Colonic mucosa (tissue), 4 donors: ENCODE measurements around the gene SLC7A14. TPM values are rescaled to one million over a fixed set of nuclear protein-coding genes. Genes with fewer than 3 reads are reported as not detected.

Source experiments
- DNase-seq: peaks from one replicate; pipeline ENCODE4 v3.0.0-alpha.2; 2020
- H3K27ac ChIP-seq: fragments of 200-600 bp; one replicate; pipeline ENCODE4 v1.8.0; 2021
- H3K27me3 ChIP-seq: fragments of 200-600 bp; one replicate; pipeline ENCODE4 v1.8.0; 2021
- H3K36me3 ChIP-seq: fragments of 200-600 bp; one replicate; pipeline ENCODE4 v1.8.0; 2021
- H3K4me1 ChIP-seq: fragments of 200-600 bp; one replicate; pipeline ENCODE4 v1.8.0; 2021; ENCODE audit warnings: mild to moderate bottlenecking
- H3K4me3 ChIP-seq: fragments of 200-600 bp; one replicate; pipeline ENCODE4 v1.8.0; 2021
- H3K9ac ChIP-seq, 2 donors: one replicate each; pipeline ENCODE4 v1.7.0; 2013; ENCODE audit warnings: control low read depth in 2 of 2, low read depth in 2 of 2, low read length in 2 of 2
- H3K9me3 ChIP-seq: fragments of 200-600 bp; one replicate; pipeline ENCODE4 v1.8.0; 2021
- intact Hi-C: fragments of 100-400 bp; cut with DNase I; formaldehyde crosslinking; loops from one replicate; pipeline ENCODE4 v1.14.1; 2022
- total RNA-seq, 2 donors: library from RNA; stranded (reverse); fragmentation: NEBNext Ultra II Directional in 1 of 2; extraction: Animal tissue kit (Norgen Biotek cat#: 25700) in 1 of 2; gene quantifications; one replicate each; pipeline ENCODE4 v1.2.1, GENCODE V29; 2021
- TF ChIP-seq, protein P1 (sequence below): fragments of 200-600 bp; IDR thresholded peaks from one replicate; pipeline ENCODE4 v1.8.0; 2022; ENCODE audit warnings: antibody characterized with exemption, mild to moderate bottlenecking
- donor health status: healthy.
- donor health status: DM: no; HTN: no; CAD: no.
- donor health status: DM: no; HTN: no; CAD: no.

The SLC7A14 gene
- total RNA-seq, 2 donors from 2014 or later: 0.05 to 0.56 TPM

DNA sequence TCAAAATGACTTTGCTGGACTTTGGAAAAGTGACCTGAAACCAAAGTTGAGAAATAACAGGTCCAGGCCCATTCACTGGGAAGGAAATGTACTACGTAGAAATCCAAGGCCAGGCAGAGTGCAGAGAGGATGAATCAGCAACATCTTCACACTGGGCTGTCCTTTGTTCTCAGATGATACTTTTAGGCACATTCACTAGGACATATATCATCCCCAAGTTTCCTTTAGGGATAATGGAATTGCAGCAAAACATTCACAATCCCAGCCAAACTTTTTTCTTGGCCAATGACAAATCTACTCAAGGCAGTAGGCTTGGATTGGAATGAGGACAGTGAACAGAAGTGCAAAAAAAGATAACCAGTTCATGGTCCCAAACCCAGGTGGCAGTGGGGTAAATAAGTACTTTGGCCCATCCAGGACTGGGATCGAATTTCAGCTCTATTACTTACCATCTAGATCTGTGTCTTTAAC is 92.1 kb downstream of the SLC7A14 start:
- no peak overlapping the region for H3K27ac ChIP-seq
- H3K4me1 ChIP-seq: no peaks in the 10 kb centered on the region
- H3K27me3 ChIP-seq: no peaks in the 10 kb centered on the region
- intact Hi-C loops: no loop called here
- H3K9ac ChIP-seq: no peak overlapping the region
- DNase-seq: no peak
- TF ChIP-seq, protein P1, sequence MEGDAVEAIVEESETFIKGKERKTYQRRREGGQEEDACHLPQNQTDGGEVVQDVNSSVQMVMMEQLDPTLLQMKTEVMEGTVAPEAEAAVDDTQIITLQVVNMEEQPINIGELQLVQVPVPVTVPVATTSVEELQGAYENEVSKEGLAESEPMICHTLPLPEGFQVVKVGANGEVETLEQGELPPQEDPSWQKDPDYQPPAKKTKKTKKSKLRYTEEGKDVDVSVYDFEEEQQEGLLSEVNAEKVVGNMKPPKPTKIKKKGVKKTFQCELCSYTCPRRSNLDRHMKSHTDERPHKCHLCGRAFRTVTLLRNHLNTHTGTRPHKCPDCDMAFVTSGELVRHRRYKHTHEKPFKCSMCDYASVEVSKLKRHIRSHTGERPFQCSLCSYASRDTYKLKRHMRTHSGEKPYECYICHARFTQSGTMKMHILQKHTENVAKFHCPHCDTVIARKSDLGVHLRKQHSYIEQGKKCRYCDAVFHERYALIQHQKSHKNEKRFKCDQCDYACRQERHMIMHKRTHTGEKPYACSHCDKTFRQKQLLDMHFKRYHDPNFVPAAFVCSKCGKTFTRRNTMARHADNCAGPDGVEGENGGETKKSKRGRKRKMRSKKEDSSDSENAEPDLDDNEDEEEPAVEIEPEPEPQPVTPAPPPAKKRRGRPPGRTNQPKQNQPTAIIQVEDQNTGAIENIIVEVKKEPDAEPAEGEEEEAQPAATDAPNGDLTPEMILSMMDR: no peak
- no peak overlapping the region for H3K4me3 ChIP-seq
- H3K9me3 ChIP-seq: no peaks in the 10 kb centered on the region
- no peaks in the 10 kb centered on the region for H3K36me3 ChIP-seq

DNA sequence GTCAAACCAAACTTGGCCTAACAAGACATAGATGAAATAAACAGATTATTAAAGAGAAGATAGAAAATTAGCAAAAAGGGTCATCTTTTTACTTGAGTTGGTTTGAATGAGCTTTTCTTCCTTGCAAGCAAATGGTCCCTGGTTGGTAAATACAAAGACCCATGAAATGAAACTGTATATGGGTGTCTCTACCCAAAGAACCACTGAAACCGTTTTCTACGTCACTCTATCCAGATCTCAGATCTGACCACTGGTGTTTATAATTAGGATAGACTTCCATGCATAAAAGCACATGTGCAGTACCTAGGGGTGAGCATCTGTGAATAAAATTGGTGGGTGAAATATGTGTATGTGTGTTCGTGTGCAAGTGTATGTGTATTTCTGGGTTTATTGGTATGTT is 94.0 kb downstream of the SLC7A14 start:
- no peak overlapping the region for H3K9ac ChIP-seq

GRCh38 chr3:170490828-170491560 is 94.9 kb downstream of the SLC7A14 start:
- Histone ChIP-seq H3K4me1 (no peaks in the 10 kb centered on the region), H3K9me3 (no peaks in the 10 kb centered on the region), H3K9ac (no peak overlapping the region), H3K36me3 (no peaks in the 10 kb centered on the region), H3K27me3 (no peaks in the 10 kb centered on the region), H3K4me3 (no peak overlapping the region), H3K27ac (no peak overlapping the region)
- intact Hi-C loops: no loop called here
- DNase-seq: no peak
- TF ChIP-seq, protein P1: no peak

More for the DNA sequence above, 94.0 kb downstream of the SLC7A14 start:
- intact Hi-C loops: no loop called here
- H3K36me3 ChIP-seq: no peaks in the 10 kb centered on the region
- no peaks in the 10 kb centered on the region for H3K27me3 ChIP-seq
- H3K4me3 ChIP-seq: no peak overlapping the region
- H3K27ac ChIP-seq: no peak overlapping the region
- DNase-seq: no peak
- TF ChIP-seq, protein P1: no peak
- H3K9me3 ChIP-seq: no peaks in the 10 kb centered on the region
- no peaks in the 10 kb centered on the region for H3K4me1 ChIP-seq

DNA sequence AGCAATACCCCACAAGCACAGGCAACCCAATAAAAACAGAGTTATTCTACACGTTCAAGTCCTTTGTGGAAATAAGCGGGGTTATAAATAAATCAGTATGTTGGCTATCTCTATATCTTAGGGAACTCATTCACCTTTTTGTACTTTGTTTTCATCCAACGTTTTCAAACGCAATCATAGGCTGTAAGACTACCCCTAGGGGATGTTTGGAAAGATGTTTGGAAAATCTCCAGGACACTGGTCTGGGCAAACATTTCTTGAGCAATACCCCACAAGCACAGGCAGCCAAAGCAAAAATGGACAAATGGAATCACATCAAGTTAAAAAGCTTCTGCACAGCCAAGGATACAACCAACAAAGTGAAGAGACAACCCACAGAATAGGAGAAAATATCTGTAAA is 97.1 kb downstream of the SLC7A14 start:
- no peak overlapping the region for H3K4me3 ChIP-seq
- no peak overlapping the region for H3K27ac ChIP-seq
- no peaks in the 10 kb centered on the region for H3K4me1 ChIP-seq
- intact Hi-C loops: no loop called here
- no peaks in the 10 kb centered on the region for H3K36me3 ChIP-seq
- no peaks in the 10 kb centered on the region for H3K9me3 ChIP-seq
- no peak overlapping the region for H3K9ac ChIP-seq
- TF ChIP-seq, protein P1: no peak
- no peaks in the 10 kb centered on the region for H3K27me3 ChIP-seq
- no peak for DNase-seq

GRCh38 chr3:170487031-170487430 is 98.8 kb downstream of the SLC7A14 start:
- H3K27ac ChIP-seq: no peak overlapping the region
- DNase-seq: no peak
- intact Hi-C loops: no loop called here
- H3K4me1 ChIP-seq: no peaks in the 10 kb centered on the region
- H3K9me3 ChIP-seq: no peaks in the 10 kb centered on the region
- H3K36me3 ChIP-seq: no peaks in the 10 kb centered on the region
- TF ChIP-seq, protein P1: no peak
- no peak overlapping the region for H3K9ac ChIP-seq
- H3K27me3 ChIP-seq: no peaks in the 10 kb centered on the region
- no peak overlapping the region for H3K4me3 ChIP-seq
